Vagina (tissue), 2 donors: ENCODE data around the gene CD58.

Source experiments
- POLR2A ChIP-seq, 2 donors: fragments of 450-650 bp; IDR thresholded peaks; one replicate each; pipeline ENCODE4 v1.6.1; 2017; ENCODE audit warnings: antibody characterized with exemption in 2 of 2, mild to moderate bottlenecking in 2 of 2, moderate library complexity in 2 of 2
- TF ChIP-seq, protein P1 (sequence below), 3 experiments: fragments of 450-650 bp in 2 of 3; fragments of 200-600 bp in 1 of 3; sonication (generic) in 1 of 3; IDR thresholded peaks; one replicate each; pipeline ENCODE4 v1.5.1; 2017 to 2019; ENCODE audit warnings: antibody characterized with exemption in 3 of 3, mild to moderate bottlenecking in 2 of 3, moderate library complexity in 2 of 3

DNA sequence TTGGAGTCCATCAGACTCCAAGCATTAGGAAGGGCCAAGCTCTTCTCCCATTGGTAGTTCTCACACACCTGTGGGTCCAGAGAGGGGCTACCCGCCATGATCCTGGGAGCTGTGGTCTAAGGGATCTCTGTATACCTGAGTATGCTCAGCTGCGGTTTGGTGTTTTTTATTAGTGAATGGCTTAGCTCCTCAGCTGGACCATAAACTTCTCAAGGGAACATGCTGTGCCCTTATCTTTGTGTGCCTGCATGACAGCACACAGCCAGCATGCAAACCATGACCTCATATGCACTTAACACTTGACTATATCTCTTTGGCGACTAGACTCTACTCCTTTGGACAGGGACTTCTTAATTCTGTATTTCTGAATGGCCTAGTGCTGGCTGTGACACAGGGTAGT is 94.5 kb downstream of the CD58 start:
- TF ChIP-seq, protein P1, sequence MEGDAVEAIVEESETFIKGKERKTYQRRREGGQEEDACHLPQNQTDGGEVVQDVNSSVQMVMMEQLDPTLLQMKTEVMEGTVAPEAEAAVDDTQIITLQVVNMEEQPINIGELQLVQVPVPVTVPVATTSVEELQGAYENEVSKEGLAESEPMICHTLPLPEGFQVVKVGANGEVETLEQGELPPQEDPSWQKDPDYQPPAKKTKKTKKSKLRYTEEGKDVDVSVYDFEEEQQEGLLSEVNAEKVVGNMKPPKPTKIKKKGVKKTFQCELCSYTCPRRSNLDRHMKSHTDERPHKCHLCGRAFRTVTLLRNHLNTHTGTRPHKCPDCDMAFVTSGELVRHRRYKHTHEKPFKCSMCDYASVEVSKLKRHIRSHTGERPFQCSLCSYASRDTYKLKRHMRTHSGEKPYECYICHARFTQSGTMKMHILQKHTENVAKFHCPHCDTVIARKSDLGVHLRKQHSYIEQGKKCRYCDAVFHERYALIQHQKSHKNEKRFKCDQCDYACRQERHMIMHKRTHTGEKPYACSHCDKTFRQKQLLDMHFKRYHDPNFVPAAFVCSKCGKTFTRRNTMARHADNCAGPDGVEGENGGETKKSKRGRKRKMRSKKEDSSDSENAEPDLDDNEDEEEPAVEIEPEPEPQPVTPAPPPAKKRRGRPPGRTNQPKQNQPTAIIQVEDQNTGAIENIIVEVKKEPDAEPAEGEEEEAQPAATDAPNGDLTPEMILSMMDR (IDR thresholded peaks at IDR 0.05), result no peak
- TF ChIP-seq POLR2A (IDR thresholded peaks at IDR 0.05), result no peak
